DOHH2 (cell line): ENCODE measurements around the gene GLIS2.

Experiments
- CTCF ChIP-seq: fragments of 200-600 bp; sonication (generic); IDR thresholded peaks from one replicate; pipeline ENCODE4 v1.5.1; 2014; ENCODE audit warnings: antibody characterized with exemption, mild to moderate bottlenecking, low read depth, low read length; ENCODE audit not compliant: poor library complexity, severe bottlenecking
- EZH2phosphoT487 ChIP-seq: fragments of 200-600 bp; sonication (generic); IDR thresholded peaks from 2 replicates; pipeline ENCODE4 v1.6.1; 2017; ENCODE audit warnings: borderline replicate concordance, mild to moderate bottlenecking, antibody characterized with exemption, low read length, moderate library complexity, mixed read lengths

DNA sequence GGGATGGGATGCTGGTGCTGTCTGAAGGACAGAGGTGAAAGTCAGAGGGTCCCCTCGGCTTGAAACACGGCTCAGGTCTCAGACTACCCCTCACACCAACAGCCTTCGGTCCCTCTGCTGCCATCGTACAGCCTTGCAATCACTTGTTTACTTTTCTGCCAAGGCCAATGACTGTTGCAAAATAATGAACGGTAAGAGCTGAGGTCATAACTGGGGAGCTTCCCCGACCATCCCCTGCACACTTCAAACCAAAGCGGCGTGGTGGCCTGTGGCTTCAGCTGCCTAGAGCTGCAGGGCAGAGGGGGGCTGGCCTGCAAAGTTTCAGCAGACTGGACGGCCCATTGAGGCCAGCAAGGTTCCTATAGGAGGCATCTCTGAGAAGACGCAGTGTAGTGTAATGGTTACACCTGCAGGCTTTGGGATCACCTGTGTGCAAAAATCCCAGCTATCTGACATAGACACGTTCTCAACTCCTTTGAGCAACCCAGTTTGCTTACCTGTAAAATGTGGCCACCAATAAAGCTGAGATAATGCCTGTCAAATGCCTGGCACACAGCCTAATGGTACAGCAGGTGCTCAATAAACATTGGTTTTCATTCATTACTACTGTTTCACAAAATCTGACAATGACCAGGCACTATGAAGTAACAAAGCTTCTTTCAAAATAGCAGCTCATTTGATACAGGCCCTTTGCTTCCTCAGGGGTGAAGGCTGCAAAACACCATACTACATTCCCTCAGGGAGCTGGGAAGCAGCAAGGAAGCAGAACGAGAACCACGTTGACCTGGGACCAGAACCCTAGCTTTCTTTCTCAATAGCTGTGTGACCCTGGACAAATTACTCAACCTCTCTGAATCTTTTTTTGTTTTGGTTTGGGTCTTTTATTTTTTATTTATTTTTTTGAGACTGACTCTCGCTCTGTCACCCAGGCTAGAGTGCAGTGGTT, 30.2 kb downstream of the GLIS2 start:
- TF ChIP-seq CTCF (no peak), EZH2phosphoT487 (no peak)
